GM12872 (cell line): ENCODE results near the gene FARP2.
A peak's percentile ranks its signal among the peaks of the same experiment; 100 is the strongest.

Experiments used
- CTCF ChIP-seq: IDR thresholded peaks from 3 replicates; pipeline ENCODE4 v1.5.1; 2011; ENCODE audit warnings: low read depth, mild to moderate bottlenecking, low read length, moderate library complexity; ENCODE audit not compliant: insufficient read depth

FARP2 gene

GRCh38 chr2:241389697-241390096, 33.6 kb downstream of the FARP2 start:
- no peak for TF ChIP-seq CTCF

- no peak for TF ChIP-seq CTCF
These were observed 34.5 kb downstream of the FARP2 start for GRCh38 chr2:241390301-241391206.

GRCh38 chr2:241391892-241392665, 36.0 kb downstream of the FARP2 start:
- TF ChIP-seq CTCF: peak; percentile 70

- no peak for TF ChIP-seq CTCF
These were observed 37.6 kb downstream of the FARP2 start for GRCh38 chr2:241393524-241394196.

- TF ChIP-seq CTCF: no peak
These were observed 44.1 kb downstream of the FARP2 start for GRCh38 chr2:241399941-241400922.

GRCh38 chr2:241408849-241409248, 52.8 kb downstream of the FARP2 start:
- no peak for TF ChIP-seq CTCF
